ENCODE measurements around the gene MVB12A. TPM values are rescaled to one million over a fixed set of nuclear protein-coding genes. Genes with fewer than 3 reads are reported as not detected.
A peak's percentile ranks its signal among the peaks of the same experiment; 100 is the strongest.

The MVB12A gene
- total RNA-seq, 1 donor from 2014 or later = 45.3 TPM

DNA sequence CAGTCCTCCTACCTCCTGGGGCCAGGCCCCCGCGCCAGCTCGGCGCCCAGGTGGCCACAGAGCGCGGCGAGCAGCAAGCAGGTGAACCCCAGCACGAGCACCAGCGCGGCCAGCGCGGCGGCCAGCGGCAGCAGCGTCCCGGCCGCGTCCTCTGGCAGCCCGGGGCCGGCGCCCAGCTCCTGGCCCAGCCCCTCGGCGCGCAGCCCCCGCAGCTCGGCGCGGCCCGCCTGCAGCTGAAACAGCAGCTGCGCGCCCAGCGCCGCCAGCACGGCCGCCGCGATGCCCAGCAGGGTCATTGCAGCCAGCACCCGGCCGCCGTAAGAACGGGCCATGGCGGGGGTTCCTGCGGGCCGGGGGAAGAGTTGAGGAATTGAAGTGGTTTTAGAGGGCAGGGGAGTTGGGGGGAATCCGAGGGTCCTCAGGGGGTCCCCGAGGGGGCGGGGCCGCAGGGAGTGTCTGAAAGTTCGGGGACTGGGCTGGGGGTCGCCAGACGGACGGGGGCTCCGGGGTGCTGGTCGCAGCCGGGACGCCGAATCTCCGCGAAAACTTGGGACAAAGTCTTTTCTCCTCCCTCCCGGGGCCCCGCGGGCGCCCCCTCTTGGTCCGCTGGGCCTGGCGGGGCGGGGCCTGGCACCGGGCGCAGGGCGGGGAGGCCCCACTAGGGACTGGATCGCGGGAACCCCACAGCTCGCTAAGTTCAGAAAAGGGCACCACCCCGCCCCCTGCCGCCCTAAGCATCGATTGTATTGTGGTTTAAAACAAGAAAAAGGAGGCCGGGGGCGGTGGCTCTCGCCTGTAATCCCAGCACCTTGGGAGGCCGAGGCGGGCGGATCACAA is 28.5 kb downstream of the MVB12A start, which contains the start of gene TMEM221:
Gene TMEM221 (minus strand): TSS at position 538 of the 837 bp plus-strand sequence. CDS start 206 bp downstream, at position 332.
- TF ChIP-seq, protein P1, sequence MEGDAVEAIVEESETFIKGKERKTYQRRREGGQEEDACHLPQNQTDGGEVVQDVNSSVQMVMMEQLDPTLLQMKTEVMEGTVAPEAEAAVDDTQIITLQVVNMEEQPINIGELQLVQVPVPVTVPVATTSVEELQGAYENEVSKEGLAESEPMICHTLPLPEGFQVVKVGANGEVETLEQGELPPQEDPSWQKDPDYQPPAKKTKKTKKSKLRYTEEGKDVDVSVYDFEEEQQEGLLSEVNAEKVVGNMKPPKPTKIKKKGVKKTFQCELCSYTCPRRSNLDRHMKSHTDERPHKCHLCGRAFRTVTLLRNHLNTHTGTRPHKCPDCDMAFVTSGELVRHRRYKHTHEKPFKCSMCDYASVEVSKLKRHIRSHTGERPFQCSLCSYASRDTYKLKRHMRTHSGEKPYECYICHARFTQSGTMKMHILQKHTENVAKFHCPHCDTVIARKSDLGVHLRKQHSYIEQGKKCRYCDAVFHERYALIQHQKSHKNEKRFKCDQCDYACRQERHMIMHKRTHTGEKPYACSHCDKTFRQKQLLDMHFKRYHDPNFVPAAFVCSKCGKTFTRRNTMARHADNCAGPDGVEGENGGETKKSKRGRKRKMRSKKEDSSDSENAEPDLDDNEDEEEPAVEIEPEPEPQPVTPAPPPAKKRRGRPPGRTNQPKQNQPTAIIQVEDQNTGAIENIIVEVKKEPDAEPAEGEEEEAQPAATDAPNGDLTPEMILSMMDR (IDR thresholded peaks at IDR 0.05) = peak; percentile 56
- Histone ChIP-seq H3K36me3 (no peaks in the 10 kb centered on the region), H3K4me1 (peaks cover 8% of the 10 kb centered on the region), H3K27ac (no peak within 1 kb of the TSS), H3K9me3 (no peaks in the 10 kb centered on the region), H3K27me3 (ENCODE audit: low read depth) (peaks cover 7% of the 10 kb centered on the region), H3K4me3 (peak within 1 kb of the TSS; percentile 49)
- ATAC-seq (peak; percentile 79 to 80), DNase-seq (peak; percentile 59)
- intact Hi-C loops (cut with DNase I) = no loop called here

DNA sequence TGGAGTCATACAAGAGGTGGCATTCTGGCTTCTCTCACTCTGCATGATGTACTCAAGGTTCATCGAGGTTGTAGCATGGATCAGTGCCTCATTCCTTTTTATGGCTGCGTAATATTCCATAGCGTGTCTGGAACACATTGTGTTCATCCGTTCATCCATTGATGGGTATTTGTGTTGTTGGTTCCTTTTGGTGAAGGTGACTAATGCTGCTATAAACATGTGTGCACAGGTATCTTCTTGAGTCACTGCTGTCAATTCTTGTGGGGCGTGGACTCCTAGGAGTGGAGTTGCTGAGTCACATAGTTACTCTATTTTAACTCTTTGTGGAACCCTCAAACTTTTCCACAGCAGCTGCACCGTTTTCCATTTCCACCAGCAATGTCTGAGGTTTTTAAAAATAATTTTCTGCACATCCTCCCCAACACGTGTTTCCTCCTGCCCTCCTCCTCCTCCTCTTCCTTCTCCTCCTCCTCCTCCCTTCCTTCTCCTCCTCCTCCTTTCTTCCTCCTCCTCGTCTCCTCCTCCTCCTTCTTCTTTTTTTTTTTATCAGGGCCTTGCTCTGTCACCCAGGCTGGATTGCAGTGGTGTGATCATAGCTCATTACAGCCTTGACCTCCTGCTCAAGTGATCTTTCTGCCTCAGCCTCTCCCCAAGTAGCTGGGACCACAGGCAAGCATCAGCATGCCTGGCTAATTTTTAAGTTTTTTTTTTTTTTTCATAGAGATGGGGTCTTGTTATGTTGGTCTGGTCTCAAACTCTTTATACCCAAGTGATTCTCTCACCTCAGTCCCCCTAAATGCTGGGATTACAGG is 30.6 kb downstream of the MVB12A start:
- intact Hi-C loops (cut with DNase I) = no loop called here
- Histone ChIP-seq H3K36me3 (no peaks in the 10 kb centered on the region), H3K27ac (no peak overlapping the region), H3K4me1 (peaks cover 8% of the 10 kb centered on the region), H3K27me3 (ENCODE audit: low read depth) (peaks cover 19% of the 10 kb centered on the region), H3K4me3 (no peak overlapping the region), H3K9me3 (no peaks in the 10 kb centered on the region)
- ATAC-seq = no peak
- DNase-seq = no peak
- TF ChIP-seq, protein P1 (IDR thresholded peaks at IDR 0.05) = no peak

DNA sequence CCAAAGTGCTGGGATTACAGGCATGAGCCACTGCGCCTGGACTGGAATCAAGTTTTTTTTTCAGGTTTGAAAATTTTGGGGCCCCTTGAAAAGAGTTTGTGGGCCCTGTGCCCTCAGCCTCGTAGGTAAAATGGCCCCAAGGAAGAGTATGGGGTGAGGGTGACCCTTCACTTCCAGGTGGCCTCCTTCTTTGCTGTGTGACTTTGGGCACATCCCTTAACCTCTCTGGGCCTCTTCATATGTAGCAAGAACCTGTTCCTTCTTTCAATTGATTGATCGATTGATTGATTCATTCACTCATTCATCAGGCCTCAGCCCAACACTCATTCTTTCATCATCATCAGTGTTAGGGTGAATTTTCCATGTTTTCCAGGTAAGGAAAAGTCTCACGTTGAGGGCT is 32.0 kb downstream of the MVB12A start:
- TF ChIP-seq, protein P1 (IDR thresholded peaks at IDR 0.05) = no peak
- ATAC-seq (no peak), DNase-seq (no peak)
- intact Hi-C loops (cut with DNase I) = no loop called here
- H3K4me1 ChIP-seq = peaks cover 8% of the 10 kb centered on the region
- H3K27ac ChIP-seq = no peak overlapping the region
- no peaks in the 10 kb centered on the region for H3K9me3 ChIP-seq
- H3K4me3 ChIP-seq = no peak overlapping the region
- H3K36me3 ChIP-seq = no peaks in the 10 kb centered on the region
- peaks cover 29% of the 10 kb centered on the region for H3K27me3 ChIP-seq (ENCODE audit: low read depth)

DNA sequence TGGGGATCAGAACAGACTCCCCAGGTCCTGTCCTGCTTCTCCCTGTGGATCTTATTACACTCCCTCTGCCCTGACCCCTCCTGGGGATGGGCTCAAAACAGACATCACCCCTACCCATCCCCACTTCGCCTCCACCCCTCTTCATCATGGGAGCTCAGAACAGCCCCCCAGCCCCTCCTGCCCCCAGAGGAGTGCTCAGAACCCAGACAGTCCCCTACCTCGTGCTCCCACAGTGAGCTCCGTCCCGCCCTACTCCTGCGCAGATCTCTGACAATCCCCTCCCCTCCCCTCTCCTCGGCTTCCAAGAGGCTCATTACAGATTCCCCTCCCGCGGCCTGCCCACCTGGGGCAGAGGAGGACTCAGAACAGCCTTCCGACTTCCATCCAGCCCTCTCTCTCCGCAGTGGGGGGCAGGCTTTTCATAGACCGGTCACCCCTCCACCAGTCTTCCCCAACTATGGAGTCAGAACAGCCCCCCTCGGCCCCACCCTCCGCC is 34.8 kb downstream of the MVB12A start:
- no peaks in the 10 kb centered on the region for H3K4me1 ChIP-seq
- intact Hi-C loops (cut with DNase I) = no loop called here
- no peak for ATAC-seq
- peaks cover 26% of the 10 kb centered on the region for H3K27me3 ChIP-seq (ENCODE audit: low read depth)
- TF ChIP-seq, protein P1 (IDR thresholded peaks at IDR 0.05) = no peak
- no peak overlapping the region for H3K4me3 ChIP-seq
- H3K36me3 ChIP-seq = no peaks in the 10 kb centered on the region
- no peak for DNase-seq
- H3K27ac ChIP-seq = no peak overlapping the region
- no peaks in the 10 kb centered on the region for H3K9me3 ChIP-seq

DNA sequence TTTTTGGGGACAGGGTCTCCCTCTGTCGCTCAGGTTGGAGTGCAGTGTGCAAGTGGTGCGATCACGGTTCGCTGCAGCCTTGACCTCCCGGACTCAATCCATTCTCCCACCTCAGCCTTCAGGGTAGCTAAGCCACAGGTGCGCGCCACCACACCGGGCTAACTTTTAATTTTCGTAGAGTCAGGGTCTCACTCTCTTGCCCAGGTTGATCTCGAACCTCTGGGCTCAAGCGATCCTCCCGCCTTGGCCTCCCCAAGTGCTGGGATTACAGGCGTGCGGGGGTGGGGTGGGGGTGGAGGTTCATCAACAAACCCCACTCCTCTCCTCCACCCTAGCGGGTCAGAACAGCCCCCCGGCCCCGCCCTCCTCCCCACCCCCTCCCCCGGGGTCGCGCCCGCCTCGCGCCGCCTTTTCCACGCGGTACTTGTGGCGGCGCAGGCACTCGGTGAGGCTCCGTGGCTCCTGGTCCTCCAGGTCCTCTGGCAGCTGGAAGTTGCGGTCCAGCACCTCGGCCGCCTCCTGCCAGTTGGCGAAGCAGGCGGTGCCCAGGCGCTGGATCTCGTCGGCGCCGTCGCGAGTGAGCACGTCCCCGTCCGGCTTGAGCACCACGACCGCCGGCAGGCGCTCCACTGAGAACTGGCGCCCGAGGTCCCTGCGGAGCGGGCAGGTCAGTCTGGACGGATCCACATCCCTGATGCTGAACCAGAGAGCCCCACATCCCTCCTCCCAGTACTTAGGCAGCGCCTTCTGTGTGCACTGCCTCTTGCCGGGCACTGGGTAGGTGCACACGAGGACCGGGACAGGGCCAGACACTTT is 35.7 kb downstream of the MVB12A start:
- Histone ChIP-seq H3K4me3 (no peak overlapping the region), H3K4me1 (no peaks in the 10 kb centered on the region), H3K27ac (no peak overlapping the region), H3K27me3 (ENCODE audit: low read depth) (peaks cover 35% of the 10 kb centered on the region), H3K9me3 (no peaks in the 10 kb centered on the region), H3K36me3 (no peaks in the 10 kb centered on the region)
- intact Hi-C loops (cut with DNase I) = no loop called here
- ATAC-seq = peak in 1 of 2 donors; percentile 26
- DNase-seq = no peak
- TF ChIP-seq, protein P1 (IDR thresholded peaks at IDR 0.05) = no peak
